GM12878 (cell line): ENCODE results near the gene PLA2G2C. TPM values are rescaled to one million over a fixed set of nuclear protein-coding genes. Genes with fewer than 3 reads are reported as not detected.

Experiments
- ATAC-seq: fragments of 200-7000 bp; cut with Tn5 transposase; 3 replicates; pipeline ENCODE4 v1.9.1; 2020; ENCODE audit warnings: mild to moderate bottlenecking, moderate library complexity
- BruUV-seq: library from RNA; stranded (reverse); fragments of 400-500 nt; replicated peaks from 2 replicates; lab custom pipeline; 2021; lab: Mats Ljungman, UMichigan
- CTCF ChIA-PET: fragments of 300-600 bp; sonication (Branson Sonifier 250); formaldehyde crosslinking; extraction: SDS; loops from one replicate; lab custom pipeline; 2021; ENCODE audit warnings: inconsistent platforms; lab: Yijun Ruan, JAX
- POLR2A ChIA-PET: fragments of 350-600 bp; formaldehyde crosslinking; extraction: SDS; loops from one replicate; lab custom pipeline; 2021; ENCODE audit warnings: inconsistent platforms; lab: Charles Lee
- RAD21 ChIA-PET: fragments of 300-600 bp; sonication (Branson Sonifier 250); formaldehyde crosslinking; loops from one replicate; lab custom pipeline; 2023; ENCODE audit warnings: antibody characterized with exemption; ENCODE audit not compliant: unreplicated experiment; lab: Charles Lee
- SMC1A ChIA-PET: fragments of 300-600 bp; sonication (Branson Sonifier 250); formaldehyde crosslinking; loops from one replicate; lab custom pipeline; 2023; ENCODE audit not compliant: unreplicated experiment, uncharacterized antibody; lab: Charles Lee
- DNase-seq: peaks from one replicate; pipeline ENCODE4 v3.0.0-alpha.2; 2011; ENCODE audit warnings: low read depth, low spot score
- FAIRE-seq: peaks from 3 replicates; lab custom pipeline; 2011; peaks lifted over from hg19 to GRCh38; lab: Jason Lieb, UNC
- H2AFZ ChIP-seq: 2 replicates; pipeline ENCODE4 v1.6.0; 2011; ENCODE audit warnings: low read depth, low read length, control low read depth; ENCODE audit not compliant: control insufficient read depth
- H3K27ac ChIP-seq: 2 replicates; pipeline ENCODE4 v1.5.1; 2011; ENCODE audit warnings: control low read depth; ENCODE audit not compliant: control insufficient read depth, insufficient read depth
- H3K27me3 ChIP-seq, 2 experiments: replicated peaks in 1 of 2; 2 replicates each; pipeline versions ENCODE4 v1.6.0 to v1.6.1; 2011; ENCODE audit warnings: low read length in 1 of 2; ENCODE audit not compliant: control insufficient read depth in 2 of 2, insufficient read depth in 2 of 2
- H3K36me3 ChIP-seq, 2 experiments: 2 replicates each; pipeline ENCODE4 v1.5.1; 2011; ENCODE audit warnings: low read length in 1 of 2; ENCODE audit not compliant: control insufficient read depth in 2 of 2, insufficient read depth in 2 of 2
- H3K4me1 ChIP-seq: 2 replicates; pipeline ENCODE4 v1.6.1; 2011; ENCODE audit warnings: mild to moderate bottlenecking, low read length, moderate library complexity, mixed read lengths; ENCODE audit not compliant: control insufficient read depth, insufficient read depth
- H3K4me2 ChIP-seq: 2 replicates; pipeline ENCODE4 v1.6.0; 2011; ENCODE audit warnings: control low read depth; ENCODE audit not compliant: control insufficient read depth, insufficient read depth
- H3K4me3 ChIP-seq: fragments of 200-600 bp; sonication (generic); 2 replicates; pipeline ENCODE4 v1.5.1; 2016
- H3K79me2 ChIP-seq: 2 replicates; pipeline ENCODE4 v1.6.0; 2011; ENCODE audit warnings: low read length; ENCODE audit not compliant: control insufficient read depth, insufficient read depth
- H3K9ac ChIP-seq: 2 replicates; pipeline ENCODE4 v1.8.0; 2011; ENCODE audit warnings: low read length, control low read depth, mixed read lengths; ENCODE audit not compliant: control insufficient read depth, insufficient read depth
- H3K9me3 ChIP-seq: replicated peaks from 3 replicates; pipeline ENCODE4 v1.5.1; 2011; ENCODE audit warnings: mild to moderate bottlenecking, low read length; ENCODE audit not compliant: control insufficient read depth, insufficient read depth
- H4K20me1 ChIP-seq: 2 replicates; pipeline ENCODE4 v1.6.0; 2011; ENCODE audit not compliant: control insufficient read depth, insufficient read depth
- ATF3 ChIP-seq: IDR thresholded peaks from 2 replicates; pipeline ENCODE4 v1.6.1; 2011; ENCODE audit warnings: low read depth, mild to moderate bottlenecking, low read length, moderate library complexity, borderline replicate concordance; ENCODE audit errors: extremely low read depth
- BRCA1 ChIP-seq: IDR thresholded peaks from 2 replicates; pipeline ENCODE4 v1.6.1; 2011; ENCODE audit warnings: low read depth, low read length, improper control_type of control experiment
- CHD2 ChIP-seq: IDR thresholded peaks from 2 replicates; pipeline ENCODE4 v1.6.1; 2011; ENCODE audit warnings: low read depth, low read length, improper control_type of control experiment, borderline replicate concordance
- EGR1 ChIP-seq, 2 experiments: IDR thresholded peaks; 1 replicate in 1 of 2; 2 replicates in 1 of 2; pipeline ENCODE4 v1.6.1; 2011 to 2012; ENCODE audit warnings: low read depth in 2 of 2, low read length in 2 of 2, borderline replicate concordance in 1 of 2, mild to moderate bottlenecking in 1 of 2, moderate library complexity in 1 of 2
- FOXK2 ChIP-seq: fragments of 450-650 bp; IDR thresholded peaks from 2 replicates; pipeline ENCODE4 v1.6.1; 2017; ENCODE audit warnings: mild to moderate bottlenecking, moderate library complexity
- IKZF2 ChIP-seq, 2 experiments: fragments of 450-650 bp; IDR thresholded peaks; 2 replicates each; pipeline ENCODE4 v1.6.1; 2017; ENCODE audit warnings: mild to moderate bottlenecking in 2 of 2, moderate library complexity in 2 of 2
- IRF5 ChIP-seq: fragments of 450-650 bp; IDR thresholded peaks from 2 replicates; pipeline ENCODE4 v1.6.1; 2017; ENCODE audit warnings: borderline replicate concordance
- KLF5 ChIP-seq: fragments of 450-650 bp; IDR thresholded peaks from 2 replicates; pipeline ENCODE4 v1.6.1; 2014; ENCODE audit warnings: mild to moderate bottlenecking; ENCODE audit not compliant: partially characterized antibody
- NFYA ChIP-seq: IDR thresholded peaks from 2 replicates; pipeline ENCODE4 v1.6.1; 2011; ENCODE audit warnings: low read depth, mild to moderate bottlenecking, low read length, improper control_type of control experiment, borderline replicate concordance
- NR2C2 ChIP-seq: IDR thresholded peaks from 2 replicates; pipeline ENCODE4 v1.6.1; 2011; ENCODE audit warnings: borderline replicate concordance, low read depth; ENCODE audit not compliant: control insufficient read depth, insufficient read length
- PAX8 ChIP-seq: fragments of 450-650 bp; IDR thresholded peaks from 2 replicates; pipeline ENCODE4 v1.6.1; 2017; ENCODE audit warnings: mild to moderate bottlenecking, moderate library complexity
- PML ChIP-seq: IDR thresholded peaks from 2 replicates; pipeline ENCODE4 v1.6.1; 2012; ENCODE audit warnings: low read length, inconsistent platforms
- POLR2A ChIP-seq: IDR thresholded peaks from 2 replicates; pipeline ENCODE4 v1.6.1; 2011; ENCODE audit warnings: low read depth, mild to moderate bottlenecking, low read length
- RELA ChIP-seq: fragments of 450-650 bp; IDR thresholded peaks from 2 replicates; pipeline ENCODE4 v1.8.0; 2014; ENCODE audit warnings: borderline replicate concordance; ENCODE audit not compliant: partially characterized antibody
- RELB ChIP-seq: fragments of 450-650 bp; IDR thresholded peaks from 2 replicates; pipeline ENCODE4 v1.6.1; 2017; ENCODE audit warnings: low read depth, mild to moderate bottlenecking, moderate library complexity
- SIN3A ChIP-seq: IDR thresholded peaks from 2 replicates; pipeline ENCODE4 v1.6.1; 2012; ENCODE audit warnings: low read depth, low read length, improper control_type of control experiment
- TAF1 ChIP-seq: IDR thresholded peaks from 2 replicates; pipeline ENCODE4 v1.6.1; 2011; ENCODE audit warnings: mild to moderate bottlenecking, low read depth, low read length, borderline replicate concordance
- YBX1 ChIP-seq: fragments of 450-650 bp; IDR thresholded peaks from 2 replicates; pipeline ENCODE4 v1.6.1; 2016; ENCODE audit warnings: antibody characterized with exemption
- WGBS: methylation state at CpG from one replicate; pipeline ENCODE4 v1.1.6; 2016; ENCODE audit warnings: low lambda C conversion rate; ENCODE audit not compliant: insufficient replicate concordance, insufficient coverage; ENCODE audit errors: missing lambda C conversion rate; 5-methylcytosine and 5-hydroxymethylcytosine counted together
- in situ Hi-C: fragments of 300-500 bp; cut with MboI; formaldehyde crosslinking; loops from 9 replicates; pipeline ENCODE4 v1.14.3; 2018; ENCODE audit warnings: mixed read lengths
- intact Hi-C: fragments of 100-400 bp; cut with micrococcal nuclease; formaldehyde crosslinking; loops from one replicate; pipeline ENCODE4 v1.14.2; 2022; ENCODE audit not compliant: unreplicated experiment
- polyA plus RNA-seq, 11 experiments: library from polyadenylated mRNA; depleted of rRNA in 4 of 11; unstranded in 6 of 11; stranded (reverse) in 5 of 11; fragments of >200 nt; fragmentation: Nextera tagmentation in 4 of 11; fragmentation: Illumina TruSeq in 1 of 11; extraction: Ambion mirVana in 4 of 11; extraction: Trizol in 1 of 11; gene quantifications; 1 replicate in 1 of 11; 2 replicates in 10 of 11; pipeline versions ENCODE4 v1.2.1 to v1.2.3, GENCODE V29; 2011 to 2016; ENCODE audit warnings: inconsistent platforms in 2 of 11, missing spikeins in 2 of 11, low read depth in 1 of 11
- total RNA-seq, 4 experiments: library from RNA; depleted of rRNA in 3 of 4; stranded (reverse); fragments of >200 nt in 3 of 4; fragmentation: Illumina TruSeq in 1 of 4; extraction: Trizol in 1 of 4; gene quantifications; 2 replicates each; pipeline versions ENCODE4 v1.2.1 to v1.2.3, GENCODE V29; 2013 to 2021

PLA2G2C gene
- total and polyA plus RNA-seq, 10 of the 15 experiments (the other 5 are each of a cell fraction or from before 2014, with no cell fraction given), result 0.05 TPM; not detected in 9

GRCh38 chr1:20138961-20139550 is 47.3 kb downstream of the PLA2G2C start, which contains the start of gene PLA2G2F:
TSS of gene PLA2G2F (plus strand) at chr1:20139323. CDS start at chr1:20139428, 105 bp downstream.
- POLR2A ChIA-PET, result no interaction called here
- no peak within 1 kb of the TSS for H2AFZ ChIP-seq
- H3K4me3 ChIP-seq, result no peak within 1 kb of the TSS
- RAD21 ChIA-PET, result no interaction called here
- H3K4me2 ChIP-seq, result no peak within 1 kb of the TSS
- intact Hi-C loops (no loop called here), in situ Hi-C loops (no loop called here)
- H3K27me3 ChIP-seq, result no peaks in the 10 kb centered on the region
- WGBS, result 70% methylated on average over 9 of the region's 9 CpGs
- SMC1A ChIA-PET, result no interaction called here
- H3K9me3 ChIP-seq, result no peaks in the 10 kb centered on the region
- H3K9ac ChIP-seq, result no peak within 1 kb of the TSS
- ATAC-seq (no peak), DNase-seq (no peak), FAIRE-seq (no peak)
- CTCF ChIA-PET, result no interaction called here
- H3K79me2 ChIP-seq, result no peaks in the 10 kb centered on the region
- H3K4me1 ChIP-seq, result no peaks in the 10 kb centered on the region
- H3K27ac ChIP-seq, result no peak within 1 kb of the TSS
- TF ChIP-seq NR2C2 (no peak), SIN3A (no peak), BRCA1 (no peak), RELA (no peak), RELB (no peak), ATF3 (no peak), KLF5 (no peak), PAX8 (no peak), TAF1 (no peak), POLR2A (no peak), PML (no peak), YBX1 (no peak), NFYA (no peak), FOXK2 (no peak), IRF5 (no peak), IKZF2 (IDR thresholded peaks at IDR 0.05) (no peak), EGR1 (IDR thresholded peaks at IDR 0.05; ENCODE audit: borderline replicate concordance in 1 of 2, low read depth in 2 of 2, low read length in 2 of 2) (no peak), CHD2 (no peak)
- no peaks in the 10 kb centered on the region for H4K20me1 ChIP-seq
- no TSS peak for BruUV-seq
- no peaks in the 10 kb centered on the region for H3K36me3 ChIP-seq
